H1 (cell line): ENCODE results near the gene SLC9B2. TPM values are rescaled to one million over a fixed set of nuclear protein-coding genes. Genes with fewer than 3 reads are reported as not detected.

Source experiments
- PHF8 ChIP-seq: fragments of 200-600 bp; sonication (generic); conservative IDR thresholded peaks from 2 replicates; pipeline ENCODE4 v1.7.1; 2012; ENCODE audit warnings: low read depth, mild to moderate bottlenecking, inconsistent platforms, low read length, moderate library complexity
- RXRA ChIP-seq: IDR thresholded peaks from 2 replicates; pipeline ENCODE4 v1.6.1; 2011; ENCODE audit warnings: low read depth, mild to moderate bottlenecking, low read length, moderate library complexity; ENCODE audit not compliant: insufficient read depth
- polyA plus RNA-seq, 7 experiments: library from polyadenylated mRNA; depleted of rRNA in 3 of 7; stranded (reverse) in 5 of 7; unstranded in 2 of 7; fragments of >200 nt in 5 of 7; fragments of 200-250 nt in 2 of 7; gene quantifications; 1 replicate in 5 of 7; 2 replicates in 1 of 7; 4 replicates in 1 of 7; pipeline versions ENCODE4 v1.2.1 to v1.2.3, GENCODE V29; 2011 to 2013; ENCODE audit warnings: missing spikeins in 2 of 7, mixed read lengths in 2 of 7
- total RNA-seq: library from RNA; stranded (reverse); fragmentation: NEBNext Ultra II Directional; extraction: Animal tissue kit (Norgen Biotek cat#: 25700); gene quantifications from 2 replicates; pipeline ENCODE4 v1.2.1, GENCODE V29; 2021

The SLC9B2 gene
- total and polyA plus RNA-seq, 2 of the 8 experiments (the other 6 are each of a cell fraction or from before 2014, with no cell fraction given), result 3.2 to 5.2 TPM

DNA sequence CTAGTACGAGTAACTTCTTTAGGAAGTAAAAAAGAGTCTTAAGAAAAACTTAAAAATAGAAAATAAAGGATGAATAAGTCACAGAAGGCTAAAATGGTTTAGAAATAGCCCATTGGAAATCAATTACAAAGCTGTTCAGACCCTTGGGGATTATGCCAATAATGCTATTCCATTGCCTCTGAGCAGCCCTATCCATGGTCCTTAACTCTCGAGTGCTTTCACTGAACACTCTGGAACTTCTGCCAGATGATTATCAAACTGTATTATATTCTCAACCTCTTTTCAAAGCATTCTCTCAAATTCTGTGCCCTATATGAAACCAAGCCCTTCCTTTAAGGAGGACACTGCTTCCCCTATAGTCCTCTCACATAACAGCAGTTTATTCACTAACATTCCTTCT is 74.0 kb downstream of the SLC9B2 start (continued):
- TF ChIP-seq RXRA (no peak), PHF8 (no peak)
- TF ChIP-seq, all 59 proteins: peak for 0
